ENCODE measurements around the gene TMPRSS7.

DNA sequence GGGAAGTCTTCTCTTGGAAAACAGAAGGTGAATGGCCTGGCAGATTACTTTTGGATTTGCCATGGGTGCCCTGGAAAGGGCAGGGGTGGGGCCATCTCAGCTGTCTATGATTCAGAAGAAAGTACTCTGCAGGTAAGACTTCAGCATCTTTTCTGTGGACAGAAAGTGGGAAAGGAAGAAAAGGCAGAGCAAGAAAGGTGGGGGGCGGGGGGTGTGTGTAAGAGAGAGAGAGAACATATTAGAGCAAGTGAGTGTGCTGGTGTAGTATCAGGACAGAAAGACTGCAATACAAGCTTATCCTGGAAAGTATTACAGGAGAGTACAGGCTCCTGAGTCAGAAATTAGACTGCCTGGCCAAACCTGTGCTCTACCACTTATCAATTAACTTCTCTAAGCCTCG is 30.3 kb upstream of the TMPRSS7 start:
- TF ChIP-seq EP300 (IDR thresholded peaks at IDR 0.05), result no peak
- TF ChIP-seq POLR2AphosphoS5 (IDR thresholded peaks at IDR 0.05), result no peak
